DND-41 (cell line): ENCODE measurements around the gene CD96.

Experiments
- CTCF ChIP-seq: IDR thresholded peaks from 2 replicates; pipeline ENCODE4 v1.5.1; 2012; ENCODE audit warnings: borderline replicate concordance, low read length, moderate library complexity, mild to moderate bottlenecking; ENCODE audit not compliant: poor library complexity, severe bottlenecking; ENCODE audit errors: extremely low read depth
- EZH2 ChIP-seq: IDR thresholded peaks from 3 replicates; pipeline ENCODE4 v1.6.1; 2012; ENCODE audit warnings: borderline replicate concordance, low read depth, mild to moderate bottlenecking, moderate library complexity, low read length, inconsistent platforms; ENCODE audit not compliant: severe bottlenecking

GRCh38 chr3:111592143-111592542 lies 50.1 kb downstream of the CD96 start:
- no peak for TF ChIP-seq CTCF
- no peak for TF ChIP-seq EZH2
